Fibroblast of lung (primary cell): ENCODE data around the gene NOMO2. TPM values are rescaled to one million over a fixed set of nuclear protein-coding genes. Genes with fewer than 3 reads are reported as not detected.
"Not testable (repeated sequence)": the region's sequence is repeated elsewhere in the genome, so short reads cannot be mapped to it uniquely, and the experiment has no call there.

Experiments used
- DNase-seq, 2 donors: peaks; one replicate each; pipeline versions ENCODE4 v3.0.0 to v3.0.0-alpha.2; 2010; ENCODE audit warnings: low read depth in 2 of 2
- H2AFZ ChIP-seq: 2 replicates; pipeline ENCODE4 v1.5.1; 2012; ENCODE audit warnings: low read length, control low read depth, inconsistent platforms
- H3K27ac ChIP-seq: 2 replicates; pipeline ENCODE4 v1.5.1; 2011; ENCODE audit warnings: low read length, control low read depth; ENCODE audit not compliant: insufficient read depth
- H3K27me3 ChIP-seq: 2 replicates; pipeline ENCODE4 v1.5.1; 2011; ENCODE audit warnings: mild to moderate bottlenecking, low read length; ENCODE audit not compliant: control insufficient read depth, insufficient read depth
- H3K36me3 ChIP-seq: 2 replicates; pipeline ENCODE4 v1.5.1; 2011; ENCODE audit warnings: low read length; ENCODE audit not compliant: control insufficient read depth, insufficient read depth
- H3K4me1 ChIP-seq: 2 replicates; pipeline ENCODE4 v1.5.1; 2011; ENCODE audit warnings: low read length; ENCODE audit not compliant: control insufficient read depth, insufficient read depth; ENCODE audit errors: extremely low read depth
- H3K4me2 ChIP-seq: 2 replicates; pipeline ENCODE4 v1.5.1; 2011; ENCODE audit warnings: low read length, control low read depth; ENCODE audit not compliant: insufficient read depth; ENCODE audit errors: extremely low read depth
- H3K4me3 ChIP-seq, 4 experiments: fragments of 200-600 bp in 1 of 4; sonication (generic) in 1 of 4; replicated peaks in 1 of 4; 2 replicates each; pipeline ENCODE4 v1.5.1; 2011 to 2016; ENCODE audit warnings: low read length in 4 of 4, low read depth in 3 of 4, mild to moderate bottlenecking in 3 of 4, control low read depth in 2 of 4, inconsistent platforms in 1 of 4, mixed read lengths in 1 of 4; ENCODE audit not compliant: insufficient read depth in 1 of 4; ENCODE audit errors: control extremely low read depth in 1 of 4
- H3K79me2 ChIP-seq: 2 replicates; pipeline ENCODE4 v1.5.1; 2012; ENCODE audit warnings: mild to moderate bottlenecking, low read length, inconsistent platforms; ENCODE audit not compliant: control insufficient read depth, insufficient read depth
- H3K9ac ChIP-seq: 2 replicates; pipeline ENCODE4 v1.5.1; 2011; ENCODE audit warnings: mild to moderate bottlenecking, low read length, control low read depth; ENCODE audit not compliant: insufficient read depth
- H3K9me3 ChIP-seq: 2 replicates; pipeline ENCODE4 v1.5.1; 2012; ENCODE audit warnings: low read depth, low read length; ENCODE audit not compliant: control insufficient read depth, insufficient read depth
- H4K20me1 ChIP-seq: 2 replicates; pipeline ENCODE4 v1.5.1; 2011; ENCODE audit warnings: low read length; ENCODE audit not compliant: control insufficient read depth, insufficient read depth; ENCODE audit errors: extremely low read depth
- polyA plus RNA-seq, 2 donors: library from polyadenylated mRNA; depleted of rRNA in 1 of 2; stranded (reverse) in 1 of 2; unstranded in 1 of 2; fragments of >200 nt; gene quantifications; 2 replicates each; pipeline ENCODE4 v1.2.1, GENCODE V29; 2011 to 2012; ENCODE audit warnings: missing spikeins in 1 of 2
- total RNA-seq: library from RNA; depleted of rRNA; stranded (reverse); fragments of >200 nt; gene quantifications from 2 replicates; pipeline ENCODE4 v1.2.1, GENCODE V29; 2014

NOMO2 gene
- total and polyA plus RNA-seq, 2 donors (not counting 1 experiment from before 2014, with no cell fraction given): 69.6 to 186 TPM

- not testable (repeated sequence) for H2AFZ ChIP-seq, H3K79me2 ChIP-seq, H3K9ac ChIP-seq, H3K4me2 ChIP-seq, H3K4me3 ChIP-seq, H4K20me1 ChIP-seq, H3K27me3 ChIP-seq, H3K9me3 ChIP-seq, H3K27ac ChIP-seq, H3K36me3 ChIP-seq, H3K4me1 ChIP-seq, DNase-seq
Observed at GRCh38 chr16:18518536-18519283, 43.2 kb downstream of the NOMO2 start.

GRCh38 chr16:18498430-18498829, 63.5 kb downstream of the NOMO2 start:
- not testable (repeated sequence) for H3K9me3 ChIP-seq, H3K27ac ChIP-seq, H3K4me1 ChIP-seq, H2AFZ ChIP-seq, H3K36me3 ChIP-seq, H3K79me2 ChIP-seq, H3K4me2 ChIP-seq, DNase-seq, H3K9ac ChIP-seq, H3K27me3 ChIP-seq, H3K4me3 ChIP-seq, H4K20me1 ChIP-seq

GRCh38 chr16:18497032-18497431, 64.9 kb downstream of the NOMO2 start:
- H3K27ac ChIP-seq, H3K4me2 ChIP-seq, H3K79me2 ChIP-seq, H3K4me3 ChIP-seq, H3K4me1 ChIP-seq, DNase-seq, H3K9ac ChIP-seq, H4K20me1 ChIP-seq, H2AFZ ChIP-seq, H3K36me3 ChIP-seq, H3K9me3 ChIP-seq, H3K27me3 ChIP-seq: not testable (repeated sequence)

- H4K20me1 ChIP-seq, DNase-seq, H3K27ac ChIP-seq, H3K79me2 ChIP-seq, H2AFZ ChIP-seq, H3K9me3 ChIP-seq, H3K9ac ChIP-seq, H3K4me2 ChIP-seq, H3K36me3 ChIP-seq, H3K27me3 ChIP-seq, H3K4me1 ChIP-seq, H3K4me3 ChIP-seq: not testable (repeated sequence)
Observed at GRCh38 chr16:18492118-18492897, 69.6 kb downstream of the NOMO2 start.

- H4K20me1 ChIP-seq, H3K9me3 ChIP-seq, H3K4me1 ChIP-seq, H3K4me3 ChIP-seq, H3K9ac ChIP-seq, H3K27ac ChIP-seq, DNase-seq, H3K36me3 ChIP-seq, H2AFZ ChIP-seq, H3K27me3 ChIP-seq, H3K79me2 ChIP-seq, H3K4me2 ChIP-seq: not testable (repeated sequence)
Observed at GRCh38 chr16:18436025-18436424, 125.9 kb downstream of the NOMO2 start.

GRCh38 chr16:18415827-18416226, 146.1 kb downstream of the NOMO2 start:
- H3K27me3 ChIP-seq, H3K79me2 ChIP-seq, DNase-seq: not testable (repeated sequence)

More at GRCh38 chr16:18415827-18416226, 146.1 kb downstream of the NOMO2 start:
- not testable (repeated sequence) for H3K4me3 ChIP-seq, H3K9me3 ChIP-seq, H3K27ac ChIP-seq, H3K9ac ChIP-seq, H3K36me3 ChIP-seq, H3K4me2 ChIP-seq, H3K4me1 ChIP-seq, H2AFZ ChIP-seq, H4K20me1 ChIP-seq
